Mesenchymal stem cell (in vitro differentiated cells and primary cell): ENCODE measurements around the gene ANO4.

Source experiments
- DNase-seq: peaks from one replicate; pipeline ENCODE4 v3.0.0-alpha.2; 2013
- H2AFZ ChIP-seq: one replicate; pipeline ENCODE4 v1.6.1; 2013; ENCODE audit warnings: low read depth, mild to moderate bottlenecking, control low read depth, inconsistent platforms, low read length, moderate library complexity
- H2AK5ac ChIP-seq: 2 replicates; pipeline ENCODE4 v1.6.1; 2013; ENCODE audit warnings: low read length, moderate library complexity, mild to moderate bottlenecking, inconsistent platforms; ENCODE audit not compliant: severe bottlenecking
- H2BK120ac ChIP-seq: one replicate; pipeline ENCODE4 v1.6.1; 2013; ENCODE audit warnings: low read depth, mild to moderate bottlenecking, inconsistent platforms, low read length, moderate library complexity
- H2BK12ac ChIP-seq, 2 experiments: one replicate each; pipeline ENCODE4 v1.6.1; 2013; ENCODE audit warnings: inconsistent platforms in 2 of 2, low read length in 2 of 2, mild to moderate bottlenecking in 2 of 2, moderate library complexity in 2 of 2, control low read depth in 1 of 2
- H2BK15ac ChIP-seq: one replicate; pipeline ENCODE4 v1.6.1; 2013; ENCODE audit warnings: mild to moderate bottlenecking, low read depth, inconsistent platforms; ENCODE audit not compliant: poor library complexity, severe bottlenecking
- H2BK5ac ChIP-seq: 2 replicates; pipeline ENCODE4 v1.6.1; 2013; ENCODE audit warnings: low read depth, mild to moderate bottlenecking, low read length, control low read depth, inconsistent platforms; ENCODE audit not compliant: poor library complexity, severe bottlenecking
- H3K14ac ChIP-seq, 2 experiments: one replicate each; pipeline ENCODE4 v1.6.1; 2013; ENCODE audit warnings: inconsistent platforms in 2 of 2, low read length in 2 of 2, control low read depth in 1 of 2, mild to moderate bottlenecking in 1 of 2, moderate library complexity in 1 of 2
- H3K18ac ChIP-seq, 2 experiments: one replicate each; pipeline ENCODE4 v1.6.1; 2013; ENCODE audit warnings: inconsistent platforms in 2 of 2, low read length in 2 of 2, control low read depth in 1 of 2, low read depth in 1 of 2, mild to moderate bottlenecking in 1 of 2
- H3K23ac ChIP-seq, 2 experiments: one replicate each; pipeline ENCODE4 v1.6.1; 2013; ENCODE audit warnings: inconsistent platforms in 2 of 2, low read length in 2 of 2, mild to moderate bottlenecking in 2 of 2, moderate library complexity in 2 of 2, control low read depth in 1 of 2
- H3K27ac ChIP-seq: 2 replicates; pipeline ENCODE4 v1.5.1; 2013; ENCODE audit warnings: mild to moderate bottlenecking, moderate library complexity, low read length, control low read depth, inconsistent platforms; ENCODE audit not compliant: poor library complexity, severe bottlenecking
- H3K27me3 ChIP-seq, 2 experiments: 2 replicates each; pipeline versions ENCODE4 v1.6.1 to v1.7.0; 2013; ENCODE audit warnings: low read length in 2 of 2, mild to moderate bottlenecking in 2 of 2, moderate library complexity in 2 of 2, control low read depth in 1 of 2, inconsistent platforms in 1 of 2; ENCODE audit not compliant: control insufficient read depth in 1 of 2, insufficient read depth in 1 of 2
- H3K36me3 ChIP-seq, 2 experiments: 2 replicates each; pipeline versions ENCODE4 v1.6.1 to v1.7.0; 2013; ENCODE audit warnings: low read length in 2 of 2, control low read depth in 1 of 2, inconsistent platforms in 1 of 2, low read depth in 1 of 2, mild to moderate bottlenecking in 1 of 2; ENCODE audit not compliant: insufficient read depth in 2 of 2, control insufficient read depth in 1 of 2
- H3K4ac ChIP-seq, 2 experiments: one replicate each; pipeline ENCODE4 v1.6.1; 2013; ENCODE audit warnings: inconsistent platforms in 2 of 2, low read length in 2 of 2, mild to moderate bottlenecking in 2 of 2, moderate library complexity in 2 of 2, control low read depth in 1 of 2, low read depth in 1 of 2
- H3K4me1 ChIP-seq: 2 replicates; pipeline ENCODE4 v1.6.1; 2013; ENCODE audit warnings: low read depth, low read length, control low read depth; ENCODE audit not compliant: control insufficient read depth, insufficient read depth
- H3K4me2 ChIP-seq: 2 replicates; pipeline ENCODE4 v1.6.1; 2013; ENCODE audit warnings: low read length, mild to moderate bottlenecking, inconsistent platforms; ENCODE audit not compliant: poor library complexity, severe bottlenecking
- H3K4me3 ChIP-seq, 2 experiments: 2 replicates each; pipeline versions ENCODE4 v1.5.1 to v1.7.0; 2013; ENCODE audit warnings: low read length in 2 of 2, mild to moderate bottlenecking in 2 of 2, control low read depth in 1 of 2, low read depth in 1 of 2; ENCODE audit not compliant: insufficient read depth in 1 of 2
- H3K79me1 ChIP-seq: replicated peaks from 2 replicates; pipeline ENCODE4 v1.6.1; 2013; ENCODE audit warnings: mild to moderate bottlenecking, control low read depth, low read length, inconsistent platforms; ENCODE audit not compliant: poor library complexity, severe bottlenecking
- H3K9ac ChIP-seq: 2 replicates; pipeline ENCODE4 v1.7.0; 2013; ENCODE audit warnings: mild to moderate bottlenecking, low read length, moderate library complexity
- H3K9me3 ChIP-seq: 2 replicates; pipeline ENCODE4 v1.7.0; 2013; ENCODE audit warnings: mild to moderate bottlenecking, low read length; ENCODE audit not compliant: control insufficient read depth
- H4K8ac ChIP-seq: one replicate; pipeline ENCODE4 v1.6.1; 2013; ENCODE audit warnings: inconsistent platforms, mild to moderate bottlenecking, low read length, moderate library complexity
- H4K91ac ChIP-seq: one replicate; pipeline ENCODE4 v1.6.1; 2013; ENCODE audit warnings: mild to moderate bottlenecking, low read length, inconsistent platforms
- WGBS: methylation state at CpG from one replicate; pipeline ENCODE4 v1.1.7; 2013; ENCODE audit warnings: mixed read lengths; 5-methylcytosine and 5-hydroxymethylcytosine counted together

Gene ANO4

GRCh38 chr12:100862676-100863075, 68.1 kb downstream of the ANO4 start:
- no peak overlapping the region for H2BK120ac ChIP-seq
- H2BK5ac ChIP-seq: no peak overlapping the region
- no peak overlapping the region for H4K8ac ChIP-seq
- H3K9me3 ChIP-seq: peaks cover 7% of the 10 kb centered on the region
- no peak overlapping the region for H3K18ac ChIP-seq
- no peak overlapping the region for H2AFZ ChIP-seq
- DNase-seq: peak; percentile 9
- H3K27me3 ChIP-seq: peaks cover 0 to 35% of the 10 kb centered on the region in 2 experiments
- H3K4me2 ChIP-seq: no peak overlapping the region
- H2BK12ac ChIP-seq: no peak overlapping the region
- no peak overlapping the region for H3K27ac ChIP-seq
- no peaks in the 10 kb centered on the region for H3K79me1 ChIP-seq
- no peak overlapping the region for H2AK5ac ChIP-seq
- no peak overlapping the region for H3K4ac ChIP-seq
- no peak overlapping the region for H3K14ac ChIP-seq
- H3K23ac ChIP-seq: no peak overlapping the region
- no peaks in the 10 kb centered on the region for H3K36me3 ChIP-seq
- H3K9ac ChIP-seq: no peak overlapping the region
- H3K4me3 ChIP-seq: no peak overlapping the region
- no peak overlapping the region for H4K91ac ChIP-seq
- 70% methylated on average over 4 of the region's 4 CpGs for WGBS
- no peak overlapping the region for H2BK15ac ChIP-seq
- no peaks in the 10 kb centered on the region for H3K4me1 ChIP-seq

GRCh38 chr12:100864366-100864765, 69.8 kb downstream of the ANO4 start:
- H2AK5ac ChIP-seq: no peak overlapping the region

GRCh38 chr12:100867639-100868393, 73.2 kb downstream of the ANO4 start:
- H3K27ac ChIP-seq: no peak overlapping the region
- H2BK5ac ChIP-seq: no peak overlapping the region
- H3K9ac ChIP-seq: no peak overlapping the region

More at GRCh38 chr12:100864366-100864765, 69.8 kb downstream of the ANO4 start:
- Histone ChIP-seq H2BK5ac (no peak overlapping the region), H3K36me3 (no peaks in the 10 kb centered on the region), H3K18ac (no peak overlapping the region), H4K8ac (no peak overlapping the region), H3K27ac (no peak overlapping the region), H3K4me2 (no peak overlapping the region), H2AFZ (no peak overlapping the region), H3K9me3 (peaks cover 7% of the 10 kb centered on the region), H3K9ac (no peak overlapping the region), H2BK15ac (no peak overlapping the region), H2BK12ac (no peak overlapping the region), H3K4ac (no peak overlapping the region), H3K4me3 (no peak overlapping the region), H2BK120ac (no peak overlapping the region), H3K14ac (no peak overlapping the region), H3K23ac (no peak overlapping the region), H4K91ac (no peak overlapping the region), H3K27me3 (peaks cover 0 to 42% of the 10 kb centered on the region in 2 experiments), H3K4me1 (no peaks in the 10 kb centered on the region), H3K79me1 (no peaks in the 10 kb centered on the region)
- WGBS: 80% methylated on average over 6 of the region's 6 CpGs
- no peak for DNase-seq

DNA sequence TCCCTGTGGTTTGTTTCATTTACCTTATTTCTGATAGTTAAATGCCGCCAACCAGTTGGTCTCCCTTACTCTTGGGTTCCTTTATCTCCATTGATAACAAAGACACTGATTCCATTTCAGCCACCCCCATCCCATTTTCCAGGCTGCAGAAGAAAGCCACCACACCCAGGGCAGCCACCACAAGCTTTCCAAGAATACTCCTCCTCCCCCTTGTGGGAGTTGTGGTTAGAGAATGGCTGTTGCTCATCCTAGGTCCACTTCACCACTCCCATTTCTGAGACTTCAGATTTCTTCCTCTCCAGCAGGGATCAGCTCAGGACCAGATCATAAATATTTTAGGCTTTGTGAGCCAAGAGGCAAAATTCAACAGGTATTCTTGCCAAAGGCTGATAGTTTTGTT, 73.9 kb downstream of the ANO4 start:
- Histone ChIP-seq H3K18ac (no peak overlapping the region), H3K36me3 (no peaks in the 10 kb centered on the region), H3K4me2 (no peak overlapping the region), H3K4ac (no peak overlapping the region), H3K9ac (no peak overlapping the region), H3K79me1 (no peaks in the 10 kb centered on the region), H3K14ac (no peak overlapping the region), H2BK120ac (no peak overlapping the region), H3K4me1 (no peaks in the 10 kb centered on the region), H3K9me3 (peaks cover 19% of the 10 kb centered on the region), H2AFZ (no peak overlapping the region), H2BK5ac (no peak overlapping the region), H4K8ac (no peak overlapping the region), H3K23ac (no peak overlapping the region), H3K4me3 (no peak overlapping the region), H4K91ac (no peak overlapping the region), H2BK12ac (no peak overlapping the region), H2AK5ac (no peak overlapping the region), H3K27me3 (peaks cover 0 to 81% of the 10 kb centered on the region in 2 experiments), H3K27ac (no peak overlapping the region), H2BK15ac (no peak overlapping the region)
- 87% methylated on average over 1 of the region's 1 CpG for WGBS
- DNase-seq: peak; percentile 45

More at GRCh38 chr12:100867639-100868393, 73.2 kb downstream of the ANO4 start:
- Histone ChIP-seq H4K91ac (no peak overlapping the region), H3K36me3 (no peaks in the 10 kb centered on the region), H3K4me2 (no peak overlapping the region), H3K18ac (no peak overlapping the region), H3K4me3 (no peak overlapping the region), H2AFZ (no peak overlapping the region), H2BK120ac (no peak overlapping the region), H3K27me3 (peaks cover 0 to 75% of the 10 kb centered on the region in 2 experiments), H3K9me3 (peaks cover 13% of the 10 kb centered on the region), H2BK15ac (no peak overlapping the region), H3K14ac (peak overlapping the region in 1 of 2 experiments; percentile 76), H2BK12ac (no peak overlapping the region), H2AK5ac (no peak overlapping the region), H3K79me1 (no peaks in the 10 kb centered on the region), H3K4me1 (no peaks in the 10 kb centered on the region), H3K4ac (no peak overlapping the region), H4K8ac (no peak overlapping the region), H3K23ac (no peak overlapping the region)
- 69% methylated on average over 2 of the region's 4 CpGs for WGBS
- DNase-seq: no peak
